Dedifferentiated amniotic fluid mesenchymal stem cell (primary cell): ENCODE measurements around the gene CDKN1B.

Source experiments
- DNase-seq: peaks from one replicate; pipeline ENCODE4 v3.0.0-alpha.2; 2016; ENCODE audit errors: extremely low spot score

CDKN1B gene

DNA sequence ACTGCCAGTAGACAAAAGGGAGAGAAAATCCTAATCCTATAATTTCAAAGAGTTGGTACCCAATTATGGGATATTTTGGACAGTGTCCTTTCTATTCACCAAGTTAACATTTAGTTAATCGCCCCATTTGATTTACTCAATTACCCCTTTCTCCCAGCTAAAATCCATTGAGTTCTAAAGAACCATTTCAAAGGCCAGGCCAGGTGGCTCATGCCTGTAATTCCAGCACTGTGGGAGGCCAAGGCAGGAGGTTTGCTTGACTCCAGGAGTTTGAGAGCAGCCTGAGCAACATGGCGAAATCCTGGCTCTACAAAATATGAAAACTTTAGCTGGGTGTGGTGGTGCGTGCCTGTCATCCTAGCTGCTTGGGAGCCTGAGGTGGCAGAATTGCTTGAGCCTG, 15.7 kb upstream of the CDKN1B start:
- DNase-seq = no peak

DNA sequence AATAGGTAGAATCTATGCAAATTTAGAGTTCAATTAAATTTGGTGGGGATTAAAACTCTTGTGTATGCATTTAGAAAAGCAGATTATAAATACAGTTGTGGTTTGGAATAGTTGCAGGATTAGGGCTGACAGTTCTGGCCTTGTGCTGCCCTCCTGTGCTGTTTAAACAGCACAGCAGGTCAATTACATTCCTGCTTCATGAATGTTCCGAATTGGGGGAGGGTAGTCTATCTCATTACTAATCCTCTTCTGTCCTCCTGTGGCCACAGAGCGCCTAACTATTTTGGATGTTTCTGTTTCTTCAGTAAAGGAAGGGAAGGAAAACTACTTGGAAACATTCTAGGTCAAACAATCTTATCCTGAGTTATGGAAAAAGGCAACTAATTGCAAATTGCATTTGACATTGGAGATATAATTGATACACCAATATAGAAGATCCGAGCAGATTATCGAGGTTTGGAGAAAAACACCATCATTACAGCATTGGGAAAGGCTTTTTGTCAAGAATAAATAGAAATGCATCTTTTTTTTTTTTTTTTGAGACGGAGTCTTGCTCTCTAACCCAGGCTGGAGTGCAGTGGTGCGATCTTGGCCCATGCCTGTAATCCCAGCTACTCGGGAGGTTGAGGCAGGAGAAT, 12.5 kb upstream of the CDKN1B start:
- DNase-seq = peak; percentile 90

DNA sequence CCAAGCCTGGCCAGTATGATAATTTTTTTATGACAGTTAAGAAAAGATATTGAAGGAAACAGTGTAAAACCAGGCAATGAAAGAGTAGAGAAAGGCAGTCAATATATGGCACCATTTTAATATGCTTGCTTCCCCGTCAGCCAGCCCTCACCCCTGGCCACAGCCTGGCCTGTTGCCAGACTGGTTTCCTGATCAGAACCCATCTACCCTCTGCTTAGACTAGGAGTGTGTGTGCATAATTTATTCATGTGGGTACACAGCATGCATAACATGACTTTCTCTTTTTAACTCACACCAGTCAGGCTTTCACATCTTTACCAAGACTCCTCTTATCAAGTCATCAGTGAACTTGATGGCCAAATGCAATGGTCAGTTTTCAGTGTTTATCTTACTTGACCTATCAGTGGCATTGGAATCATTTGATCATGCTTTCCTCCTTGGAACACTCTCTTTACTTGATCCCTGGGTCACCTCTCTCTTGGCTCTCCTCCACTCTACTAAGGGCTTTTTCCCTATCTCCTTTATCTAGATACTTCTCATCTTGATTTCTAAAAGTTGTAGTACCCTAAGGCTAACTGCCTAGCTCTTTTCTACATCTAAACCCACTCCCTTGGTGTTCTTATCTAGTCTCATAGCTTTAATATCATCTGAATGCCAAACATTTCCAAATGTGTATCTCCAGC, 11.2 kb upstream of the CDKN1B start:
- no peak for DNase-seq

DNA sequence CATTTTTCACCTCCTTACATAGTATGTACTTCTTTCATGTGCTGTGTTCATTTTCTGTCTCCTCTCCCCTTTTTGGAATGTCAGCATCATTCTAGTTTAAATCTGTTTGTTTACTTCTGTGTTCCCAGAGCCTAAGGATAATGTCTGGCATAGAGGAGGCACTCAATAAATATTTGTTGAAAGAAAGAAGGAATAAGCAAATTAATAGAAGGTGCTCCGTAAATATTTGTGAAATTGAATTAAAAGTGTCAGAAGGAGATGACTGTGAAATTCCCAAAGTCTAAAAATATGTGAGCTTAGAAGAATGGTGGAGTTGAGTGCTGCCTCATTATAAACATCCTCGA, 3.3 kb upstream of the CDKN1B start:
- no peak for DNase-seq

DNA sequence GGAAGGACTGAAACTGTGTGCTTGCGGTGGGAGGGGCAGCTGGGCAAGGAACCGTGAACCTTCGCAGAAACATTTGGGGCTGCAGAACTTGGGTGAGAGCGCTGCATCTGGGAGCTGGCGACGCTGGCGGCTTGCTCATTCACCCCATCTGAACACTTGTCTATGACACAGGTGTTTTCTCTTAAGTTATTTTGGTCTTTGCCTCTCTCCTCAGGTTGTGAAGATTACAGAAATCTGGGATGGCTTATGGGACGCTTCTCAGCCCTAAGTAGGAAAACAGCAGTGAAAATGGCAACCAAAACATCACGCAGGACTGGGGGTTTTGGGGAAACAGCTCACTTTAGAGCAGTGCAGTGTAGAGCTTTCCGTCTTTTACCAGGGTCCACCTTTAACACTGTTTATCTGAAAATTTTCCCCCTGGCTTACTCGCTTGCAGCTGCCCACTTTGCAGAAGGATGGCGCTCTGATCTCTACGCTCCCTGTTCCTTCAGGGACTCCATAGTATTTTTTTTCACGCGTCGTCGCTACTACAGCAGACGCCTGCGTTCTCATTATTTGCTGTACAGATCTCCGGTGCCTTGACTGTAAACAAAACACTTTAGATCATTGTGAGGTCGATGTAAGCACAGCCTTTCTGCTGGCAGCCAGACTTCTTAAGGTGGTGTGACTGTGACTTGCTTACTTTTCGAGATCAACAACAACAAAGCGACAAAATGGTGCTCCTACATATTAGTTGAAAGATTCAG, 2.7 kb upstream of the CDKN1B start:
- no peak for DNase-seq

DNA sequence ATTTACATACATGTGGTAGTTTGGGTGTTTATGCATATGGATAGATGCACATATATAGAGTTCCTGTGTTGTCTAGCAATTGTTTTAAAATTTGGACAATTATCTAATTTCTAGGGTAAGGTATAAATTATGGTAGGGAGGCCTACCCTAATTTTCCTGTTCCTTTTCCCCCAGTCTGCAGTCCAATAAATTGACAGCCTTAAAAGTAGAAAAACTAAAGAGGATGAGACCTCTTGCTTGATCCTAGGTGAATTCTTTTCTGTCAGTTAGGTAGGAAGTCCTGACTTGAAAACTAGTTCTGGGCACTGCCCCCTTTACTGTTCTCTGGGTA, 2.1 kb upstream of the CDKN1B start:
- DNase-seq = no peak

DNA sequence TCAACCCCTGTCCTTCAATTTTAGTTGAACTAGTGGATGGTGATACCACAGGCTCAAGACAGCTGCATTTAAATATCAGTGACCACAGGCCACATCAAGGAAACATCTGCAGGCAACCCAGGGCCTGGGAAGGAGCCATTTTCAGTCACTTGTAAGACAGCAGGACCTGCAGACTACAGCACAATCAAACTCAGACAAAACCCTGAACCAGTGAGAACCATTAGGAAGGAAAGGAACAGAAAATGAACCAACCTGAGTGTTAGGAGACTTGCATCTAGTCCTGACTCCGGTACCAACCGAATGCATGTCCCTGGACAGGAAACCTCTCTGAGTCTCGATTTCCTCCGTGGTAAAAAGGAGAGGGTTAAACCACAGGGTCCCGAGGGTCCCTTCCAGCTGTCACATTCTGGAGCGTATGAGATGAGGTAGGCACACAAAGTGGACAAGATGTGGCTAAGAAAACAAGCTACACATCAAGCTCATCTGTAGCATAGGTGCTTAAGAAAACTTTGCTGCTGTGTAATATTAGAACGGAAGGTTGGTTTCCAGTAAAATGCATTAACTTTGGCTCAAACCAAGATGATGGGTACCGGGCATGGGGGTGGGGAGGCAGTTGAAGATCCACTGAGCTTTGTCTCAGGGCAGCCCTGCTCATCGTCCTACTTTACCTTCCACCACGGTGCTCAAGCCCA, 1.6 kb upstream of the CDKN1B start:
- DNase-seq = no peak

DNA sequence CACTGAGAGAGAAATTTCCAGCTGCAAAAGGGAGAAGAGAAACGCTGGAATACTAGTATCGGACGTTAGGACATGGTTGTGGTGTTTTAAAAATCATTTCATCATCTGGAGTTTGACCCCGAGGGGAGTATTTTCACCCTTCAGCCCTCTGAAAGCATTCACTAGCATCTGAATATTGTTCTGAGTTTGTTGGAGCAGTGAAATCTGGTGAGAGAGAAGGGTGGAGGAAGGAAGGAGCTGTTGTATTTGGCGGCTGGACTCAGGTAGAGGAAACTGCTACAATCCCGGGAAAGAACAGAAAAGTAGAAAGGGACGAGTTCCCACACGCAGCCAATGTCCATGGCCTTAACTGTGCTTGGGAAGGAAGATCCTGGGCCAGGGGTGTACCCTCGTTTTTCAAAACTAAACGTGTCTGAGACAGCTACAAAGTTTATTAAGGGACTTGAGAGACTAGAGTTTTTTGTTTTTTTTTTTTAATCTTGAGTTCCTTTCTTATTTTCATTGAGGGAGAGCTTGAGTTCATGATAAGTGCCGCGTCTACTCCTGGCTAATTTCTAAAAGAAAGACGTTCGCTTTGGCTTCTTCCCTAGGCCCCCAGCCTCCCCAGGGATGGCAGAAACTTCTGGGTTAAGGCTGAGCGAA, 896 bp upstream of the CDKN1B start:
- DNase-seq = no peak

DNA sequence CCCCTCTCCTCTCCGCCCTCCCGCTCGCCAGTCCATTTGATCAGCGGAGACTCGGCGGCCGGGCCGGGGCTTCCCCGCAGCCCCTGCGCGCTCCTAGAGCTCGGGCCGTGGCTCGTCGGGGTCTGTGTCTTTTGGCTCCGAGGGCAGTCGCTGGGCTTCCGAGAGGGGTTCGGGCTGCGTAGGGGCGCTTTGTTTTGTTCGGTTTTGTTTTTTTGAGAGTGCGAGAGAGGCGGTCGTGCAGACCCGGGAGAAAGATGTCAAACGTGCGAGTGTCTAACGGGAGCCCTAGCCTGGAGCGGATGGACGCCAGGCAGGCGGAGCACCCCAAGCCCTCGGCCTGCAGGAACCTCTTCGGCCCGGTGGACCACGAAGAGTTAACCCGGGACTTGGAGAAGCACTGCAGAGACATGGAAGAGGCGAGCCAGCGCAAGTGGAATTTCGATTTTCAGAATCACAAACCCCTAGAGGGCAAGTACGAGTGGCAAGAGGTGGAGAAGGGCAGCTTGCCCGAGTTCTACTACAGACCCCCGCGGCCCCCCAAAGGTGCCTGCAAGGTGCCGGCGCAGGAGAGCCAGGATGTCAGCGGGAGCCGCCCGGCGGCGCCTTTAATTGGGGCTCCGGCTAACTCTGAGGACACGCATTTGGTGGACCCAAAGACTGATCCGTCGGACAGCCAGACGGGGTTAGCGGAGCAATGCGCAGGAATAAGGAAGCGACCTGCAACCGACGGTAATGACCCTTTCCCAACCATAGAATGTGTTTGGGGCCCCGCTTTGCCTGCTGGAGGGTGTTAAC, 615 bp downstream of the CDKN1B start:
- no peak for DNase-seq

DNA sequence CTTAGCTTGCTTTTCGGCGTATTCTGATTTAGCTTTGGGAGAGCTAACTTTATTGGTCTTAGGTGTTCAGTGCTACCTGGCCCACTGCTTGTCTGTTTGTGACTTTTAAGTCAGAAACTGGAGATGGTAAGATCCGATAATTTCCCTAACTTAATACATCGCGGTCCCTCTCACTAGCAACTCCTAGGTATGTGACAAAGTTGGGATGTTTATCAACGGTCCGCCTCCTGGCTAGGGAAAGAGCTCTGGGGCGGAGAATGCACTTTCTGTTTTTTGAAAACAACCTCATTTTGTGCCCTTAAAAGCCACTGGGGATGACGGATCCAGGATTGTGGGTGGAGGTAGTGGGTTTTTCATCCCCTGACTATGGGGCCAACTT, 1.2 kb downstream of the CDKN1B start:
- no peak for DNase-seq

DNA sequence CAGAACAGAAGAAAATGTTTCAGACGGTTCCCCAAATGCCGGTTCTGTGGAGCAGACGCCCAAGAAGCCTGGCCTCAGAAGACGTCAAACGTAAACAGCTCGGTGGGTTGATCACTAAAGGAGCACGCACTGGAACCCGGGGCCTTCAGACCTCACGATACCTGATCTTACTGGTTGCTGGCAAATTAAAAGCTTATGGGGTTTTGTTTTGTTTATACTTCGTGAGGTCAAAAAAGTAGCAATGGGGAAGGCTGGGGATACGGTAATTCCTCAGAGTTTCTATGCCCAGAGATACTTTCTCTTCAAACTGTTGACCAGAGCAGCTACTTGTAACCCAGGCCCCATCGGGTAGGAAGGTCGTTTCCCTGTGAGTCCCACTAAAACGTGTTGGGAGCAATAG, 1.7 kb downstream of the CDKN1B start:
- DNase-seq = no peak

DNA sequence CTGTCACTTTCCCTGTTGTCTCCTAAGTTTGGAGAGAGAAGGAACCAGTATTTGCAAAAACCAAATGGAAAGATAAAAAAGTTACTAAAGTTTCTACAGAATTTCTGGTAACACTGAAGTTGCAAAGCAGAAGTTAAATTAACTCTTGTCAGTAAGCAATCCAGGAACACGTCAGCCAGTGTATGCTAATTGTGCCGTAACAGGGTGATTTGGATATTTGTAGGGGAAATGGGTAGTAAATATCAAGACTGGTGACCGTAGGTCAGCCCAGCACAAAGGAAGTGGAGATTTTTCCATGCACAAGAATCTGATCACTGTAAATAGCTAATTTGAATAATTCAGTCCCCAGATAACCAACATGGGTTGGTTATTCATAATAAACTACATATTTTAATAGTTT, 2.3 kb downstream of the CDKN1B start:
- no peak for DNase-seq

DNA sequence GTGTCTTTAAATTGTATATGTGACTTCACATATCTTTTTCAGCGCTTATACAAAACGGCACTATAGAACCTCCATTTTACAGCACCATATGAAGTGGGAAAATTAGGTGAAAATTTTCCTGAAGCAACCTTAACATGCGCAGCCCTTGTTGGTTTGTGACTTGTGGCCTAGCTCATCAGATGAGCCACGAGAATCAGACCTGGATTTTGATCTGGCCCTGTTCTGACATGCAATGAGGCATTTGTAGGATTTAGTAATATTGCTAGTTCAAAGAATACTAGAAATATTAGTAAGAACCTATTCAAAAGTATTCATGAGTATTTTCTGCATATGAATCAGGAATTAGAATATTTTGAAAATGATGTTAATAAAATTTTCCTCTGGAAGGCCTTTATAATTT, 2.9 kb downstream of the CDKN1B start:
- DNase-seq = no peak

DNA sequence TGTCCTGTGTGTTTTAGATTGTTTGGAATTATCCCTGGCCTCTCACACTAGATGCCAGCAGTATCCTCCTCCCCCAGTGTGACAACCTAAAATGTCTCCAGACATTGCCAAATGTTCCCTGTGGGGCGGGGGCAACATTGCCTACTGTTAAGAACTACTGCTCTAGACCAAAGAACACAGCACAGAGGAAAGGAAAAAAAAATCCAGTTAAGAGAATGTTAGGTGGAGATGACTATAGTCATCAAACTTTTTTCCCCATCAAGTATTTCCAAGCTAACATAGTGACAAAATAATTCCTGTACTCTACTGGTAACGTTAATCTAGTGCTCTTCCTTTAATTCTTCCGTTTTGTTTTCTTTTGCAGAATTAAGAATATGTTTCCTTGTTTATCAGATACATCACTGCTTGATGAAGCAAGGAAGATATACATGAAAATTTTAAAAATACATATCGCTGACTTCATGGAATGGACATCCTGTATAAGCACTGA, 3.5 kb downstream of the CDKN1B start:
- no peak for DNase-seq

DNA sequence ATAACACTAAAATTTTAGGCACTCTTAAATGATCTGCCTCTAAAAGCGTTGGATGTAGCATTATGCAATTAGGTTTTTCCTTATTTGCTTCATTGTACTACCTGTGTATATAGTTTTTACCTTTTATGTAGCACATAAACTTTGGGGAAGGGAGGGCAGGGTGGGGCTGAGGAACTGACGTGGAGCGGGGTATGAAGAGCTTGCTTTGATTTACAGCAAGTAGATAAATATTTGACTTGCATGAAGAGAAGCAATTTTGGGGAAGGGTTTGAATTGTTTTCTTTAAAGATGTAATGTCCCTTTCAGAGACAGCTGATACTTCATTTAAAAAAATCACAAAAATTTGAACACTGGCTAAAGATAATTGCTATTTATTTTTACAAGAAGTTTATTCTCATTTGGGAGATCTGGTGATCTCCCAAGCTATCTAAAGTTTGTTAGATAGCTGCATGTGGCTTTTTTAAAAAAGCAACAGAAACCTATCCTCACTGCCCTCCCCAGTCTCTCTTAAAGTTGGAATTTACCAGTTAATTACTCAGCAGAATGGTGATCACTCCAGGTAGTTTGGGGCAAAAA, 4.1 kb downstream of the CDKN1B start:
- no peak for DNase-seq

DNA sequence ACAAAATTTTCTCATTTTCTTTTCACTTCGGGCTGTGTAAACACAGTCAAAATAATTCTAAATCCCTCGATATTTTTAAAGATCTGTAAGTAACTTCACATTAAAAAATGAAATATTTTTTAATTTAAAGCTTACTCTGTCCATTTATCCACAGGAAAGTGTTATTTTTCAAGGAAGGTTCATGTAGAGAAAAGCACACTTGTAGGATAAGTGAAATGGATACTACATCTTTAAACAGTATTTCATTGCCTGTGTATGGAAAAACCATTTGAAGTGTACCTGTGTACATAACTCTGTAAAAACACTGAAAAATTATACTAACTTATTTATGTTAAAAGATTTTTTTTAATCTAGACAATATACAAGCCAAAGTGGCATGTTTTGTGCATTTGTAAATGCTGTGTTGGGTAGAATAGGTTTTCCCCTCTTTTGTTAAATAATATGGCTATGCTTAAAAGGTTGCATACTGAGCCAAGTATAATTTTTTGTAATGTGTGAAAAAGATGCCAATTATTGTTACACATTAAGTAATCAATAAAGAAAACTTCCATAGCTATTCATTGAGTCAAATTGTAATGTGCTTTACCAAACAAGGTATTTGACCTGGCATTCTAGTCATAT, 4.8 kb downstream of the CDKN1B start:
- DNase-seq = no peak

DNA sequence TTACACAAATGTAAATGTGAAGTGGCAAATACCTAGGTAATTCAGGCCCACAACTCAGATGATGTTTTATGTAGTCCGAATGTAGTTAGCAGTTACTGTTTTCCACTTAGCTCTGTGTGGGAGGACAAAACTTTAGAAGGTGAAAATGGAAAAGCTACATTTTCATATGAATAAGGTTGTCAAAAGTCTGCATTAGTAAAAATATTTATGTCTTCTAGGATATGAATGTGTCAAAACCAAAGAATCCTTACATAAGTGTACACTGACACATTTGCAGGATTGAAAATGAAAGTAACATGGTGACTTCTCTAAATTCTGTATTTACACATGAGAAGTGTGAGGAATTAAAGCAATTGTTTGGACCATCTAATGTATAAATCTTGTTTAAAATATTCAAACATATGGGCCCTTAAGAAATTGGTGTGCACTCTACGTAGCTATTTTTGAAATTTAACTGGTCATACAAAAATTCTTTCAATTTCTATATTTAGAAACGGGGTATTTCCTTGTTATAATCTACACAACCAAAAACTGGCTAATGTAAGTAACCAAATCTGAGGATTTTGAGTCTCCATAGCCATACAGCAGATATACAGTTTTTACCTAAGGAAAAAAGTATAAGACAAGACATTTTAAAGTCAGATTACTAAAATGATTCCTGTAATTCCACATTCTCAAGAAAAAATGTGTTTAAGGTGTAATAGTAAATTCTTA, 5.4 kb downstream of the CDKN1B start:
- DNase-seq = no peak

DNA sequence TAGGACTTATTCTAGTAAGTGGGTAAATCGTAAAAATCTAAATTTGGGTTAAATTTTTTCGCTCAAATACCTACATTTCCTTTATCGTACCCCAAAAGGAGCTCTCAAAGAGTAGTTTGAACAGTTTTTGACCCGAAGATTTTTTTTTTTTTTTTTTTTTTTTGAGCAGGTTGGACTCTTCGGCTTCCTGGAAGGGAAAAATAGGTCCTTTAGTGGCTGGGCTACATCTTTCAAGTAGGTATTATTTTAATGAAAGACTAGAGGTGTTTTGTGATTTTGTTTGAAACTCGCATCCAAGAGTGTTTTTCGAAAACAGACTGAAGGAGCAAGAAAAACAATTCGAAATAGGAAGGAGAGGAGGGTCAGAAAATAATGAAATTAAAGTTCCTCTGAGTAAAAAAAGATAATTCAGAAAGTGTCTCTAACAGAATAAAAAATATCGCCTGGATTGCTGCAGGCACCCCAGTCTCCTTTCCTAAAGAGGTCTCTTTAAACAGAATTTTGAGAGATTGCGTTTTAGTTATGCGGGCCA, 6.0 kb downstream of the CDKN1B start:
- no peak for DNase-seq

DNA sequence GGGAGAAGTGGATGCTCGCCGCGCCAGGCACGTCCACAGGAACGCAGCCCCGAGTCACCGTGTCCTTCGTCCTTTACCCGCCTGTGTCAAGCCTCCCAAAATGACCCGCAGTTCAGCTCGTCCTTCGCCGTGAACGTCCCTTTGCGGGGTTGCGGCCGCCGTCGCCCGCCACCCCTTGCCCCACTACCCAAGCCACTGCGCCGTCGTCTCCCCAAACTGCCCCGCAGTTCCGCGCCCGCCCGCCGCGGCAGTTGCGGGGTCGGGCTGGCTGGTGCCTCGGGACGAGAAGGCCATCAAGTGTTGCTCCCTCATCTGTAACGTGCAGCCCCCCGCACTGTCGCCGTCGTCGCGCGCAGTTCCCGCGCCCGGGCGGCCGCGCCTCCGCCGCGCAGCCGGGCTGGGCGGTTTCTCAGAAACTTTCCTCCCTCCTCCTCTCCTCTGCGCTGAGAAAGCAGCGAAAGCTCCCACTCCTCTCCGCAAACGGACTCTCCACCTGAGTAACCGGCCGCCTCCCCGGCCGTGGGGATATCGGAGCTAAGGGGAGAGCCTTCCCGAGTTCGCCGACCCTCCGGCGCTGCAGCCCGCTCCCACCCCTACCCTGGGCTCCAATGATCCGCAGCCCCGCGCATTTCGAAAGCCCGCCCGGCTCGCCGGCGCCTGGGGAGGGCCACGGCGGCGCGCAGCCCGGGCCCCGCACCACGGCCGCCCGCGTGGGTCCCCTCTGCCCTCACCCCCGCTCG, 6.7 kb downstream of the CDKN1B start:
- DNase-seq = no peak
